ENCODE results near the gene LRIG2.

- no peak for TF ChIP-seq POLR2AphosphoS5 (IDR thresholded peaks at IDR 0.05)
- no peak for TF ChIP-seq CTCF (IDR thresholded peaks at IDR 0.05 in 8 of 11, conservative IDR thresholded peaks at IDR 0.05 in 3 of 11)
Observed at GRCh38 chr1:113096493-113096892, 23.5 kb downstream of the LRIG2 start.
